HepG2 (cell line): Measurements from ENCODE around the gene HAO2.

Experiments
- ATF1 ChIP-seq: IDR thresholded peaks from 2 replicates; pipeline ENCODE4 v1.6.1; 2016; ENCODE audit warnings: mild to moderate bottlenecking, control low read depth
- EP300 ChIP-seq, 3 experiments: sonication (generic) in 1 of 3; formaldehyde crosslinking in 1 of 3; IDR thresholded peaks; 2 replicates each; pipeline versions ENCODE4 v1.5.1 to v1.6.1; 2011 to 2020; ENCODE audit warnings: low read depth in 2 of 3, low read length in 2 of 3, borderline replicate concordance in 1 of 3, improper control_type of control experiment in 1 of 3, mild to moderate bottlenecking in 1 of 3, missing genetic modification reagents in 1 of 3, moderate library complexity in 1 of 3
- MAZ ChIP-seq, 2 experiments: sonication (generic) in 1 of 2; formaldehyde crosslinking in 1 of 2; IDR thresholded peaks; 2 replicates each; pipeline versions ENCODE4 v1.5.0 to v1.6.1; 2012 to 2020; ENCODE audit warnings: low read depth in 2 of 2, mild to moderate bottlenecking in 2 of 2, borderline replicate concordance in 1 of 2, improper control_type of control experiment in 1 of 2, low read length in 1 of 2, missing genetic modification reagents in 1 of 2, moderate library complexity in 1 of 2
- PRDM15 ChIP-seq: sonication (generic); formaldehyde crosslinking; IDR thresholded peaks from 2 replicates; pipeline ENCODE4 v1.4.0; 2020; ENCODE audit warnings: missing genetic modification reagents
- RAD21 ChIP-seq: fragments of 450-650 bp; formaldehyde crosslinking; IDR thresholded peaks from 2 replicates; pipeline ENCODE4 v1.5.0; 2020; ENCODE audit warnings: mild to moderate bottlenecking
- U2AF2 ChIP-seq: fragments of 200-400 bp; formaldehyde crosslinking; IDR thresholded peaks from 2 replicates; pipeline ENCODE4 v1.6.1; 2017; ENCODE audit warnings: low read depth, mild to moderate bottlenecking, low read length

- TF ChIP-seq EP300 (IDR thresholded peaks at IDR 0.05; ENCODE audit: low read depth in 2 of 2, low read length in 2 of 2) (no peak), EP300 (CRISPR knock-in tag; IDR thresholded peaks at IDR 0.05; ENCODE audit: borderline replicate concordance) (no peak), MAZ (IDR thresholded peaks at IDR 0.05; ENCODE audit: borderline replicate concordance, low read depth, low read length) (no peak), MAZ (CRISPR knock-in tag; IDR thresholded peaks at IDR 0.05; ENCODE audit: low read depth) (no peak), RAD21 (CRISPR knock-in tag) (no peak), U2AF2 (no peak), ATF1 (CRISPR knock-in tag) (no peak), PRDM15 (CRISPR knock-in tag) (no peak)
These were observed 19.9 kb downstream of the HAO2 start for GRCh38 chr1:119388450-119388849.
